Activated CD8-positive, alpha-beta memory T cell treated with anti-CD3 and anti-CD28 coated beads for 1 hour (primary cell): Measurements from ENCODE around the gene KCNE5.
"Not testable (repeated sequence)": the region's sequence is repeated elsewhere in the genome, so short reads cannot be mapped to it uniquely, and the experiment has no call there.

Source experiments
- DNase-seq, 2 donors: peaks; one replicate each; pipeline ENCODE4 v3.0.0-alpha.2; 2020; ENCODE audit warnings: low read depth in 1 of 2; ENCODE audit errors: extremely low read depth in 1 of 2

The KCNE5 gene

GRCh38 chrX:109619771-109620170, 5.2 kb downstream of the KCNE5 start:
- DNase-seq, result no peak

GRCh38 chrX:109614951-109615350, 10.0 kb downstream of the KCNE5 start:
- no peak for DNase-seq

GRCh38 chrX:109601486-109601885, 23.5 kb downstream of the KCNE5 start:
- DNase-seq, result no peak

GRCh38 chrX:109600237-109600651, 24.7 kb downstream of the KCNE5 start:
- DNase-seq, result no peak

- no peak for DNase-seq
Measured at GRCh38 chrX:109596015-109596414, 29.0 kb downstream of the KCNE5 start.

- no peak for DNase-seq
Measured at GRCh38 chrX:109590176-109590575, 34.8 kb downstream of the KCNE5 start.

GRCh38 chrX:109585488-109585887, 39.5 kb downstream of the KCNE5 start:
- no peak for DNase-seq

GRCh38 chrX:109578916-109579315, 46.1 kb downstream of the KCNE5 start:
- no peak for DNase-seq

GRCh38 chrX:109577055-109577454, 47.9 kb downstream of the KCNE5 start:
- DNase-seq, result no peak

- DNase-seq, result not testable (repeated sequence)
Measured at GRCh38 chrX:109576083-109576482, 48.9 kb downstream of the KCNE5 start.
